HG03175 (cell line): ENCODE measurements around the gene COMT.

Source experiments
- ATAC-seq: cut with Tn5 transposase; IDR thresholded peaks from one replicate; pipeline ENCODE4 v1.9.1; 2021; ENCODE audit warnings: mild to moderate bottlenecking, moderate library complexity; ENCODE audit not compliant: unreplicated experiment

COMT gene

DNA sequence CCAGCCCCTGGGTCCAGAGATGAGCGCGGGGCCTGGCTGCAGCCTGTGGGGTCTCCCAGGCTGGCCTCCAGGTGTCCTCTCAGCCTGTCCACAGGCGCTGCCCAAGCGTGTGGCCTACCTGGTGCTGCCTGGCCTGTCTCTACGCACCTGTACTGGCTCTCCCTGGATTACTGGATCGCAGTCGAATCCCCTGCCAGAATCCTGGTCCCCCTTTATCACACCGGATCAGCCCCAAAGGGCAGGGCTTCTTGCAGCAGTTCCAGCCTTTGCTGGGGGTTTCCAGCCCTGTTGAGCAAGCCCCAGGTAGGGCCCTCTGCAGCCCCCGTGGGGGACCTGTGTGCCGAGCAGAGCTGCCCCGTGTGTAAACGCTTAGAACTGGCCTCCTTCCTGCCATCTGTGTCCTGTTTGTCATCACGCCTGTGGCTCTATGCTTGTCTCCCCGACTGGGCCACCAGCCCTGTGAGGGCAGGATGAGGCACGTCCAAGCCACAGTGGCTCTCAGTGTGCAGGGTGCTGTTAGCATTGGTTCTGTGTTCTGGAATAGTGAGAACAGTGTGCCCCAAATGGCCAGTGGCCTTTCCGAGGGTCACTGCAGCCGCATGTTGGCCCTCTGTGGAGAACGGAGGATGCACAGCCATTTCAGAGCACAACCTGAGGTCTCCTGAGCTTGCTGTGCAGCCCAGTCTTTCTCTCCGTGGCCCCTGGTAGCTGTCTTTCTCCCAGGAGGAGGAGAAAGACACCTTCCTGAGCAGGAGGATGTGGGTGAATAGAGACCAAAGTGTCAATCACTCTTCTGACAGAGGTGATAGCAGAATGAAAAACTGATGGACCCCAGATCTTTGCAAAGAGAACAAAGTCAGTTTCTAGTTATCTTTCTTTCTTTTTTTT, 13.9 kb downstream of the COMT start:
- no peak for ATAC-seq

DNA sequence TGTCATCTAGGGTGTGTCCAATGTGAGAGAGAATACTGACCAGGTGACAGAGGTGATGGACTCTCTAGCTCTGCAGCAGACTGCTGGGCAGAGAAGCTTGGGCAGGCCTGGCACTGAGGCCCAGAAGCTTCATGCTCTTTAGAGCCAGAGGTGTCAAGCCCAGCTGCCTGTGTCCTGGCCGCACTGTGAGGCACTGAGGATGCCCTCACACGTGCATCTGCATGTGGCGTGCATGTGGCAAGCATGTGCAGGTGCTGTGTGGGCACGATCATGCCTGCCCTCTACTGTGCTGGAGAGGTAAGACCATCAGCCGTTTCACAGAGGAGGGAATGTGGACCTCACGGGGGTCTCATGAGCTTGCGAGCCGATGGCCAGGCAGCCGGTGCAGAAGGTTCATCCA, 15.9 kb downstream of the COMT start:
- ATAC-seq, result no peak

DNA sequence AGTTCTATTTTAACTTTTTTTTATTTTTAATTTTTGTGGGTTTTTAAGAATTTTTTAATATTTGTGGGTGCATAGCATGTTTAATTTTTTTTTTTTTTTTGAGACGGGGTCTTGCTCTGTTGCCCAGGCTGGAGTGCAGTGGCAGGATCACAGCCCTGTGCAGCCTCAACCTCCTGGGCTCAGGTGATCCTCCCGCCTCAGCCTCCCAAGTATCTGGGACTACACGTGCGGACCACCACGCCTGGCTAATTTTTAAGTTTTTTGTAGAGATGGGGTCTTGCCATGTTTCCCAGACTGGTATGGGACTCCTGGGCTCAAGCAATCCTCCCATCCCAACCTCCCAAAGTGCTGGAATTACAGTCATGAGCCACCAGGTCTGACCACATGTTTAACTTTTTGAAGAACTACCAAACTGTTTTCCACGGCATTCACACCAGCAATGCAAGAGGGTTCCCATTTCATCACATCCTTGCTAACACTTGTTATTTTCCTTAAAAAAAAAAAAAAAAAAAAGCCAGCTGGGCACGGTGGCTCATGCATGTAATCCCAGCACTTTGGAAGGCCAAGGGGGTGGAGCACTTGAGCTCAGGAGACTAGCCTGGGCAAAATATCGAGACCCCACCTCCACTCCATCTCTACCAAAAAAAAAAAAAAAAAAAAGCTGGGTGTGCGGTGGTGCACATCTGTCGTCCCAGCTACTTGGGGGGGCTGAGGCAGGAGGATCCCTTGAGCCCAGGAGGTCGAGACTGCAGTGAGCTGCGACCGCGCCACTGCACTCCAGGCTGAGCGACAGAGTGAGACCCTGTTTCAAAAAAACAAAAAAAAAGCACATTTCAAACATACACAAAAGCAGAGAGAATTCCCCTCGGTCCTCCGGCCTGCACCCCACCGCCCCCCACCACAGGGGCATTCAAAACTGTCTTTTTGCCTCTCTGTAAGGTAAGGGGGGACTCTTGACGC, 16.8 kb downstream of the COMT start:
- ATAC-seq, result no peak

DNA sequence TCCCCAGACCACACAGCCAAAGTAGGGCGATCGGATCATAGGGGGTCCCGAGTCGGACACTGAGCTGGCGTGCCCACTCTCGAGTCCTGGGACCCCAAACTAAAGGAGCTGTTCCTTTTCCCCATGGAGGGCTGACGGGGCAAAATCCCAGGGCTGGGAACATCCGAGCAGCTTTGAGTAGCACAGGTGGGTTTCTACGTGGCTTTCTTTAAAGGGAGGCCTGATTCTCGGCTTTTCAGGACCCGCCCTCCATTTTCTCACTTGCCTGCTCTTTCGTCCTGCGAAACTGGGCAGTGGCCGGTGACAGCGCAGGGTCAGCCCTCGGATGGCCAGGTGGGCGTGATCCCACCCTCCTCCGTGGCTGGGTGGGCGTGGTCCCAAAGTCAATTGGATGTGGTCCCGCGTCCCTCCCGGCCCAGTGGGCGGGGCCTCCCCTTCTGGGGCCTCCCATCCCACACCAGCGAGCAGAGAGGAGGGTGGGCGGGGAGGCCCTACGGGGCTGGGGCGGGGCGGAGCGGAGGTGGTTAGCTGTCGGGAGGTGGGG, 17.5 kb downstream of the COMT start:
- no peak for ATAC-seq

DNA sequence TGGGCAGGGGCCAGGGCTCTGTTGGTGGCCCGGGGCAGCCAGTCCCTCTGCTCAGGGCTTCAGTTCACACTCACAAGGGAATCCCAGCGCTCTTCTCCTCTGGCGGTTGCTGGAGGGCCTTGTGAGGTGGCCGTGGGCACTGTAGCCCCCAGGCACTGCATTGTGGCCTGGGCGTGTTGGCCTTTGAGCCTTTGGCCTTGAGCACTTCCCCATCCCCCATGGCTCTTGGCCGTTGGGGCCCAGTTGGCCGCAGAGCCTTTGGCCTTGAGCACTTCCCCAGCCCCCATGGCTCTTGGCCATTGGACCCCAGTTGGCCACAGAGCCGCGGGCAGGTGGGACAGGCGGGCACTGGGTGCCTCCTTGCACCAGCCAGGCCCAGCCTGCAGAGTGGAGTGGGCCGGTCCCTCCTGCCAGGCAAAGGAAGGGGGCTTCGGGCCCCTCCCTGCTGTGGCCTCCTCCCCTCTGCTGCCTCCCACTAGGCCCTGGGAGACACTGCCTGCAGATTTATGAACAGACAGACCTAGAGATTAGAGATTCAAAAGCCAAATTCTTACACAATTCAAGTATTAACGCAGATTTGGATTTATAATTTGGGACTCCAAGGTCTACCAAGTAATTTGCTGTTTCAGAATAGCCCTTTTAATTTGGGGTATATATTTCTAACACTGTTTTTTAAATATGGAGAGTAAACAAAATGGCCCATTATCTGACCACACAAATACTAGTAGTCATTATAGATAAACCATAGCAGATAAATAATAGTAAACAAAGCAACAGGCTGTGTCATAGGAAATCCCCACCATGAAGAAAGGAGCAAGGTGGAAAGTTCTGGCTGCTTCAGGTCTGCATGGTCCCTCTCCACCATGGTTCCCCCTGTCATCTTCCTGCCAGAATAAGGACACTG, 18.3 kb downstream of the COMT start:
- ATAC-seq, result no peak

DNA sequence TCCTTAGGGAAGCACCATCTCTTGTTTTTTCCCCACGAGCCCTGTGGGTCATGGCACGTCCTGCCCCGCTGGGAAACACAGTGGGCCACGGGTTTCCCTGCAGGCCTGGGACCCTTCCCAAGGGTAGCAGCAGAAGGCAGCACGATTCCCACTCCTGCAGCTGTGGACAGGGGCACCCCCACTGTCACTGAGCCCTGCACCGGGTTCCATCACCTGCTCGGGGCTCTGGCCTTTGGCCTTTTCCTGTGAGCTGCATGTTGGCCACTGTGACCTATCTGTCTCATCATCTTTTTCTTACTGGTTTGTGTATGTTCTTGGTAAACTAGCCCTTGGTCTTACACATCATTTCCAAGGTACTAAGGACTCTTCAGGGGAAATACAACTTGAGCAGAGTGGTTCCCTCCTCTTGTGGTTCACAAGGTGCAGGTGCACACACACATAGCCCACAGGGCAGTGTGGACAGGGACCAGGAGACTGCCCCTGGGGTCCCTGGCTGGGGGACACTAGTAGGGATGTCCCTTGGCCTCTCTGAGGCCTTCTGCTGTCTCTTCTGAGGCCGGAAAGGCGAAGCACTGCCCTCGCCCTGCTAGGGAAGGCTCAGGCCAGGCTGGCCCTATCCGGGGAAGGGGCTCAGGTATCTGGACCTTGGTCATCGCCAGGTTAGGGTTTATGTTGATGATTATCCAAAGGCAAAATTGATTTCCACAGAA, 19.1 kb downstream of the COMT start:
- ATAC-seq, result no peak

DNA sequence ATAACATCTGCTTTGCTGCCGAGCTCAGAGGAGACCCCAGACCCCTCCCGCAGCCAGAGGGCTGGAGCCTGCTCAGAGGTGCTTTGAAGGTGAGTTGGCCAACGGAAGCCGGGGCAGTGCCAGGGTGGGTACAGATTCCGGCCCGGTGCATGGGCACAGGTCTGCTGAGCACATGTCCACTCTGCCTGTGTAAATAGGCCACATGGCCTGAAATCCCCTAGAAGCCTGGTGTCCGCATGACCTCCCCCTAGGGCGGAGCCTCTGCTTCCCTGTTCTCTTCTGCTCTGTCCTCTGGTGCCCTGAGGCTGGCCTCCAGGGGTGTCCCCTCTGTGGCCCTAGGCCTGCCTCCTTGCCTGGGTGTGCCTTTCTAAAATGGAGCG, 19.6 kb downstream of the COMT start:
- no peak for ATAC-seq

DNA sequence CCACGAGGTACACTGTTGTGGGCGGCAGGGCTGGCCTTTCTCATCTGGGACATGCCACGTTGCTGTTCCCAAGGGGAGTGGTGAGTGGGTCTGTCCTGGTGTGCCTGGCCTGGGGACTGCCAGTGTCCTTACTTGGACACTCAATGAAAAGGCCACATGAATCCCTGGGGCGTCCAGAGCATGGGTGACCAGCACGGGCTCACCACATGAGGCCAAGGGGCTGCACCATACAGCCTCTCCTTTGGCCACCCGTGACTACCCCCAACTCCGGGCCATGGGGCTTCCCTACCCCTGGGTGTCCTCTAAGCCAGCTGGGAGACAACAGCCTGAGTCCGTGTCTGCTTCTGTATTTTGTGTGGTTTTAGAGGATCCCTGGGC, 20.3 kb downstream of the COMT start:
- ATAC-seq, result no peak

DNA sequence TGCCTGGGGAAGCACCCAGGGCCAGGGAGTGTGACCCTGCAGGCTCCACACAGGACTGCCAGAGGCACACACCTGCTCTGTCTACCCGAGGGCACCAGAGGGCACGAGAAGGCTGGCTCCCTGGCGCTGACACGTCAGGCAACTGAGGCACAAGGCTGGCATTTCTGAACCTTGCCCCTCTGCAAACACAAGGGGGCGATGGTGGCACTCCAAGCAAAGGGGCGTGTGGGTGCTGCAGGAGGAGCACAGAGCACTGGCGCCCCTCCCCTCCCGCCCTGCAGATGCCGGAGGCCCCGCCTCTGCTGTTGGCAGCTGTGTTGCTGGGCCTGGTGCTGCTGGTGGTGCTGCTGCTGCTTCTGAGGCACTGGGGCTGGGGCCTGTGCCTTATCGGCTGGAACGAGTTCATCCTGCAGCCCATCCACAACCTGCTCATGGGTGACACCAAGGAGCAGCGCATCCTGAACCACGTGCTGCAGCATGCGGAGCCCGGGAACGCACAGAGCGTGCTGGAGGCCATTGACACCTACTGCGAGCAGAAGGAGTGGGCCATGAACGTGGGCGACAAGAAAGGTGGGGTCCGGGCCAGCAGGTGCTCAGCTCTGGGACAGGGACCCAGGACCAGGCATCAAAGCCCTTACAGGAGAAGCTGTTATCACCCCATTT, 20.8 kb downstream of the COMT start:
- ATAC-seq, result no peak

DNA sequence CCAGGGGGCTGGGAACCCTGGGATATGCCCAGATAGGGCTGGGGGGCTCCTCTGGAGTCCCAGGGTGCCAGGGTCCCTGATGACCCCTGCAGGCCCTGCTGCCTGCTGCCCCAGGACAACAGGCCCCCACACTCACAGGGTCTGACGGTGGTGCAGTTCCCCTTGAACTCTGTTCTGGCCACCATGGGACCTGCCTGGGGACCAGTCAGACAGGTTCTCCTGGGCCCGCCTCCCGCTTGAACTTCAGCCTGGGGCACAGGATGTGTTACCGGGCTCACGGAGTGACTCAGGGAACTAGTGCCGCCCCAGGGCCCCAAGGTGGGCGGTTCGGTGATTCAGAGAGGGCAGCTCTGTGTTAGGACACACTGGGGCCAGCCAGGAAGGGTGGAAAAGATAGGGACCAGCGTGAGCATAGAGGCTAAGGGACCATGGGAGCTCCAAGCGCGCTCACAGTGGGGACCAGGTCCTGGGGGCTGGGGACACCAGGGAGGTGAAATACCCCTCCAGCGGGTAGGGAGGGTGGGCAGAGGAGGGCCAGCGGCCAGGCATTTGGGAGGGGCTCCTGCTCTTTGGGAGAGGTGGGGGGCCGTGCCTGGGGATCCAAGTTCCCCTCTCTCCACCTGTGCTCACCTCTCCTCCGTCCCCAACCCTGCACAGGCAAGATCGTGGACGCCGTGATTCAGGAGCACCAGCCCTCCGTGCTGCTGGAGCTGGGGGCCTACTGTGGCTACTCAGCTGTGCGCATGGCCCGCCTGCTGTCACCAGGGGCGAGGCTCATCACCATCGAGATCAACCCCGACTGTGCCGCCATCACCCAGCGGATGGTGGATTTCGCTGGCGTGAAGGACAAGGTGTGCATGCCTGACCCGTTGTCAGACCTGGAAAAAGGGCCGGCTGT, 21.6 kb downstream of the COMT start:
- no peak for ATAC-seq

DNA sequence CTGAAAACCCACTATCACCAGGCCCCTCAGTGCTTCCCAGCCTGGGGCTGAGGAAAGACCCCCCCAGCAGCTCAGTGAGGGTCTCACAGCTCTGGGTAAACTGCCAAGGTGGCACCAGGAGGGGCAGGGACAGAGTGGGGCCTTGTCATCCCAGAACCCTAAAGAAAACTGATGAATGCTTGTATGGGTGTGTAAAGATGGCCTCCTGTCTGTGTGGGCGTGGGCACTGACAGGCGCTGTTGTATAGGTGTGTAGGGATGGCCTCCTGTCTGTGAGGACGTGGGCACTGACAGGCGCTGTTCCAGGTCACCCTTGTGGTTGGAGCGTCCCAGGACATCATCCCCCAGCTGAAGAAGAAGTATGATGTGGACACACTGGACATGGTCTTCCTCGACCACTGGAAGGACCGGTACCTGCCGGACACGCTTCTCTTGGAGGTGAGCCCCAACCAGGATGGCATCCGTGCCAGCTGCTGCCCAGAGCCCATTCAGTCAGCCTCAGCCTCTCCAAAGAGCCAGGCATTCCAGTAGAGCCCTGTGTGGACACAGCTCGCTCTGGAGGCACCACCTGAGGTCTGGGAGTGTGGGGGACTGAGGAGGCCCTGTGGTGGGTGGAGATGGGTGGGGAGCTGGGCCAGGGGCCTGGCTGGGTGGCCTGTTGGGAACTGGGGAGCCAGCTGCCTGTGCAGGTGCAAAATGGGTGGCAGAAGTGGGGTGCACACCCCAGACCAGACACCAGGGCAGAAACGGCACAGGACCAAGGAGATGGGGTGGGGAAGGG, 22.5 kb downstream of the COMT start:
- no peak for ATAC-seq

DNA sequence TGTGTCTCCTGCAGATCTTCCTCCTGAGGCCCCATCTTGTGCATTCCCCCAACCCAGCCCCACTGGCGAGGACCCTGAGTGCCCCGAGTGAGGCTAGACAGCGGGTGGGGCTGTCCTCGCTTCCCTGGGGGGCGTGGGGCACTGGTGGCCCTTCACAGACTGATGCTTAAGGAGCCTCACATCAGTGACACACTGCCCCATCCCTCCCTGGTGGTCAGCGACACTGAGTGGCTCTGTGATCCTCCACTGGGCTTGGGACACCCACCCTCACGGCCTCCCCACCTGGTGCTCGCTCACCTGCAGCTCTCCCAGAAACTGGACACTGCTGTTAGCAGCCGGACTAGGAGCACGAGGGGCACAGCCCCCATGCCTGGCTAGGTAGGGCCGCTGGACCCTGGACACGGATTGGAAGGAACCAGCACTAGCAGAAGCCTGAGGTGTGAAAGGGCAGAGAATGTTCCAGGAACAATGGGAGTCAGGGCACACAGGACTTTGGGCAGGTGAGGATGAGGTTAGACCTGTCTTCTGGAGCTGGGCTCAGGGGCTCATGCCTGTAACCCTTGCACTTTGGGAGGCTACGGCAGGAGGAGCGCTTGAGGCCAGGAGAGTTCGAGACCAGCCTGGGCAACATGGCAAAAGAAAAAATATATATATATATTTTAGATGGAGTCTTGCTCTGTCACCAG, 23.3 kb downstream of the COMT start:
- ATAC-seq, result no peak

DNA sequence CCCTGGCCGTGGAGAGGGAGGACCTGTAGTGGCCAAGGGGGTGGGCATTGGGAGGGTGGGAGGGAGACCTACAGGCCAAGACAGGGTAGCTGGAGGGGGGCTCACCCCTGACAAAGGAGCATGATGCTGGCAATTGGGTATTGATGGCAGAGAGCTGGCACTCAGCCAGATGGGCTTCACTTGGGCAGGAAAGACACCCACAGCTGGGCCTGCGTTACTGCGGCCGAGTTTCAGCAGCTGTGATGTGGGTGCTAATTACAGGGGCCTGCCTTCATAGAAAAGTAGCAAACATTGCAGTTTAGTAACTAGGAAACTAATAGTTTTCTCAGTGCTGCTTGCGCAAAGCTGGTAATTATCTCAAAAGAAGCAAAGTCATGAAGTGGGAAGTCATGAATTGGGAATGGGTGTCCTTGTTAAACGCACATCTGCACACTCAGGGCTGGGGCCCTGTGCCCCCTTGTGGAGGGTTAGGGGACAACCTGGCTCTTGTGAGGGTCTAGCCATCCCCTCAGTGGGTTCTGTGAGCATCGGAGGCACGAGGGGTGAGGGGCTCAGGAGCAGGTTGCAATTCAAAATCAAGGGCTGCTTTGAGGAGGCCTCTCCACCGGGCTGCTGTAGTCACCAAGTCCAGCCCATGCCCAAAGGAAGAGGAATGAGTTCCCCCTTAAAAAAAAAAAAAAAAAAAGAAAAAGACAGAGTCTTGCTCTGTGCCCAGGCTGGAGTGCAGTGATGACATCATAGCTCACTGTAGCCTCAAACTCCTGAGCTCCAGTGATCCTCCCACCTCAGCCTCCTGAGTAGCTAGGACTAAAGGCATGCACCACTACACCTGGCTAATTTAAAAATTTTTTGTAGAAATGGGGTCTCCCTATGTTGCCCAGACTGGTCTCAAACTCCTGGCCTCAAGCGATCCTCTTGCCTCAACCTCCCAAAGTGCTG, 24.5 kb downstream of the COMT start:
- ATAC-seq, result no peak

DNA sequence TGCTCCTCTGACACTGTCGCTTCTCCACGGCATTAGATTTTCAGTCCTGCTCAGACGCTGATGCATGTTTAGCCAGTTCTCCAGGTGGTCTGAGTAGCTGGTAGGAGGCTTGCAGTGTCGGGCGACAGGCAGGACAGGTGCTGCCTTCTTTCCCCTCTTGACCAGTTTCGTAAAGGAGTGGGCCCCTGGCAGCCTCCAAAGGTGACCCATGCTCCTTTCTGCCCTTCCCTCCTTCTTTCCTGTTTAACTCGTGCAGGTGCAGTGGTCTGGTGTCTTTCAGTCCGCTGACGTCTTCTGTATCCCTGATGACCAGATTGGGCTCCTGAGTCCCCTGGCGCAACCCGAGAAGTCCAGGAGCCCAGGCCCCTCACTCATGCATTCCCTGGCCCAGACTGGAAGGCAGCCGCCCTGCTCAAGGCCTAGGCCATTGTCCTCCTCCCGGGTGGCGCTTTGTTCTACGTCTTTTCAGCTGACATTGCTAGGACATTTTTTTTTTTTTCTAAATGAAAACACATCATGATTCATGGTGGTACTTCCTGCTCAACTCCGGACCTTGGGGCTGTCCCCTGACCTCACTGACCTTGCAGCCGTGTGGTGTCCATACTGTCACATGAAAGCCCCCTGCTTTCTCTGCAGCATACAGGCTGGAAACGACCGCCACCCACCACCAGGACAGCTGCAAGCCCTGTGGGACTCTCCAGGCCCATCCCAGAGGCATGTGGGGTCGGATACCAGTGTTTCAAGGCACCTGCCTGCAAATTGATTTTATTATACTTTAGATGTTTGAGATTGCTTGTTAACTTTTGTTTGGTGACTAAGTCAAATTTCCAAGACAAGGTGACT, 25.6 kb downstream of the COMT start:
- ATAC-seq, result no peak

DNA sequence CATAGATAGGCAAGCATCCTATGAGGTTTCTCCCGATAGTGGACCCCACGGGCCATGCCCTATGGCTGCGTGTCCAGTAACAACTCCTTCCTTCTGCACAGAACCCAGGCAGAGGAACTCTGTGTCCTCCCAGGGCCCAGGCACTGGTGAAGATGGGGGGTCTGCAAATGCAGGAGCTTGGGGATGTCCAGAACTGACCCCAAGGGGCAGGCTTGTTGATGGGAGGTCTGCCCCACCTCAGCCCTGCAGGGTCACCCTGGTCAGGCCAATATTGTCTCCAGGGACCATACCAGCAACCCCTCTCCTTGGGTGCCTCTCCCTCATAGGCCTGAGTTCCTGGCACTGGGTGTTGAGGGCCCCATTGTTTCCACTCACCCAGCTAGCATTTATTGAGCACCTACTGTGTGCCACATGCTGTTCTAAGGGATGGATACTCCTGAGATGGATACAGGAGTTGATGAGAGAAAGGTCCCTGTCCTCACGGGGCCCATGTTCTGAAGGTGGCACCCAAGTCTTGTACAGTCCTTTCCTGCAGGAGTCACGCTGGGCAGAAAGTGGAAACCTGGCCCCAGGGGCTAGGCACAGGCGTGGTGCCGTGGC, 26.4 kb downstream of the COMT start:
- ATAC-seq, result no peak
